NT2/D1 (cell line): ENCODE measurements around the gene GPR4.

ENCODE experiments used
- DNase-seq: peaks from one replicate; pipeline ENCODE4 v3.0.0-alpha.2; 2011; ENCODE audit warnings: low read depth, low spot score
- H3K27me3 ChIP-seq: 2 replicates; pipeline ENCODE4 v1.6.0; 2011; ENCODE audit warnings: mild to moderate bottlenecking; ENCODE audit not compliant: insufficient read length, insufficient read depth
- H3K36me3 ChIP-seq: 2 replicates; pipeline ENCODE4 v1.6.1; 2011; ENCODE audit warnings: mild to moderate bottlenecking, low read length, mixed read lengths; ENCODE audit not compliant: insufficient read depth, insufficient read length
- H3K4me1 ChIP-seq: 2 replicates; pipeline ENCODE4 v1.5.1; 2011; ENCODE audit not compliant: insufficient read depth, insufficient read length
- H3K4me3 ChIP-seq: 2 replicates; pipeline ENCODE4 v1.5.1; 2011; ENCODE audit warnings: low read depth; ENCODE audit not compliant: insufficient read length
- H3K9ac ChIP-seq: 2 replicates; pipeline ENCODE4 v1.6.0; 2011; ENCODE audit warnings: low read depth; ENCODE audit not compliant: insufficient read length
- H3K9me3 ChIP-seq: 2 replicates; pipeline ENCODE4 v1.5.1; 2011; ENCODE audit warnings: mild to moderate bottlenecking, low read length; ENCODE audit not compliant: insufficient read depth
- SUZ12 ChIP-seq: IDR thresholded peaks from 2 replicates; pipeline ENCODE4 v1.6.1; 2011; ENCODE audit not compliant: insufficient read length, insufficient read depth; ENCODE audit errors: extremely low read depth
- YY1 ChIP-seq: IDR thresholded peaks from 2 replicates; pipeline ENCODE4 v1.6.1; 2011; ENCODE audit not compliant: insufficient read length, insufficient read depth
- ZNF274 ChIP-seq: IDR thresholded peaks from 2 replicates; pipeline ENCODE4 v1.6.1; 2011; ENCODE audit warnings: mild to moderate bottlenecking, low read depth, low read length

The GPR4 gene

GRCh38 chr19:45558399-45558878 is 43.6 kb downstream of the GPR4 start:
- peak; percentile 27 for DNase-seq
- H3K27me3 ChIP-seq, result no peaks in the 10 kb centered on the region
- no peaks in the 10 kb centered on the region for H3K9me3 ChIP-seq
- no peak overlapping the region for H3K4me3 ChIP-seq
- H3K4me1 ChIP-seq, result no peaks in the 10 kb centered on the region
- H3K36me3 ChIP-seq, result peaks cover 2% of the 10 kb centered on the region
- H3K9ac ChIP-seq, result no peak overlapping the region
- no peak for TF ChIP-seq SUZ12

- TF ChIP-seq ZNF274 (no peak), YY1 (no peak), SUZ12 (no peak)
- H3K9me3 ChIP-seq, result no peaks in the 10 kb centered on the region
- no peaks in the 10 kb centered on the region for H3K27me3 ChIP-seq
- H3K4me3 ChIP-seq, result no peak overlapping the region
- H3K4me1 ChIP-seq, result no peaks in the 10 kb centered on the region
- H3K36me3 ChIP-seq, result peaks cover 8% of the 10 kb centered on the region
- H3K9ac ChIP-seq, result no peak overlapping the region
- no peak for DNase-seq
These were observed 45.2 kb downstream of the GPR4 start for GRCh38 chr19:45556835-45557234.

DNA sequence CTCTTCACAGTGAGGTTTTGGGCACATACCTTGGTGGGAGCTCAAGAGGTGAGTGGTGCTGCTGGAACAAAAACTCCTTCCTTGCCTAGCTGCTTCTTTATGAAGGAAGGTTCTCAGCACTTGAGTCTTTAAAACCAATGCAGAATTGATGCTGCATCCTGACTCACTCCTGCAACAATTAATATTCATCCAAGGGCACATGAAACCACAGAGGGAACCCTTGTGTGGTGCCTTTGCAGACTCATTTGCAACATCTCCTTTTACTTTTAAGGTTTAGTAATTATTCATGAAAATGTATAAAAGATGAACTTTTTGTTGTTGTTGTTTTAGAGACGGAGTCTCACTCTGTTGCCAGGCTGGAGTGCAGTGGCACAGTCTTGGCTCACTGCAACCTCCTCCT is 47.5 kb downstream of the GPR4 start:
- Histone ChIP-seq H3K4me1 (no peaks in the 10 kb centered on the region), H3K9ac (no peak overlapping the region), H3K27me3 (no peaks in the 10 kb centered on the region), H3K36me3 (peaks cover 8% of the 10 kb centered on the region), H3K9me3 (no peaks in the 10 kb centered on the region), H3K4me3 (no peak overlapping the region)
- DNase-seq, result no peak
- TF ChIP-seq SUZ12, result no peak
- TF ChIP-seq YY1, result no peak
- TF ChIP-seq ZNF274, result no peak

DNA sequence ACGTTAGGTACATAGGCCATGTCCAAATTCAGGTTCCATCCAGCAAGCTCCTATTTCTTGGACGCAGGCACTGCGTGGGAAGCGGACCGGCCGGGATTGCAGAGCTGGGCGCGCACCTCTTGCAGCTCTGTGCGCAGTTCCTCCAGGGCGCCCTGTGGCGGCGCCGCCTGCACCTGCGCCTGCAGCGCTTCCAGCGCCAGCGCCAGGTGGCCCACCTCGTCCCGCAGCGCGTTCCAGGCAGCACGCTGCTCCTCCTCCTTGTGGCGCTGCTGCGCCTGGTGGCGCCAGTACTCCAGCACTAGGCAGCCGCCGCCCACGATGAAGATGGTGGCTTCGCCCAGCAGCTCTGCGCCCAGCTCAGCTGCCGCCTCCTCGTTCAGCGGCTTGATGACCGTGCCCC is 48.5 kb downstream of the GPR4 start:
- H3K4me3 ChIP-seq, result no peak overlapping the region
- H3K27me3 ChIP-seq, result no peaks in the 10 kb centered on the region
- H3K9ac ChIP-seq, result no peak overlapping the region
- H3K4me1 ChIP-seq, result no peaks in the 10 kb centered on the region
- peaks cover 8% of the 10 kb centered on the region for H3K36me3 ChIP-seq
- peaks cover 1% of the 10 kb centered on the region; the same call in 1 of the 2 replicates for H3K9me3 ChIP-seq
- DNase-seq, result no peak
- no peak for TF ChIP-seq YY1
- no peak for TF ChIP-seq ZNF274
- no peak for TF ChIP-seq SUZ12

GRCh38 chr19:45547965-45548609 is 53.9 kb downstream of the GPR4 start:
- H3K36me3 ChIP-seq, result peaks cover 2% of the 10 kb centered on the region
- no peak for TF ChIP-seq SUZ12
- peak; percentile 28 for TF ChIP-seq YY1
- no peak for DNase-seq
- no peak overlapping the region for H3K4me3 ChIP-seq
- H3K27me3 ChIP-seq, result no peaks in the 10 kb centered on the region
- peaks cover 2% of the 10 kb centered on the region for H3K4me1 ChIP-seq
- H3K9me3 ChIP-seq, result peaks cover 7% of the 10 kb centered on the region; the same call in 1 of the 2 replicates
- H3K9ac ChIP-seq, result no peak overlapping the region

GRCh38 chr19:45547211-45547770 is 54.7 kb downstream of the GPR4 start:
- Histone ChIP-seq H3K9me3 (peaks cover 7% of the 10 kb centered on the region; the same call in 1 of the 2 replicates), H3K4me3 (no peak overlapping the region), H3K9ac (no peak overlapping the region), H3K36me3 (no peaks in the 10 kb centered on the region), H3K27me3 (no peaks in the 10 kb centered on the region), H3K4me1 (peaks cover 2% of the 10 kb centered on the region)
- DNase-seq, result no peak
- no peak for TF ChIP-seq SUZ12
- no peak for TF ChIP-seq YY1
- no peak for TF ChIP-seq ZNF274

GRCh38 chr19:45542234-45542668 is 59.8 kb downstream of the GPR4 start:
- TF ChIP-seq YY1, result no peak
- no peak for TF ChIP-seq ZNF274
- no peak for TF ChIP-seq SUZ12
- Histone ChIP-seq H3K9me3 (no peaks in the 10 kb centered on the region), H3K36me3 (no peaks in the 10 kb centered on the region), H3K4me3 (no peak overlapping the region), H3K4me1 (no peaks in the 10 kb centered on the region), H3K27me3 (no peaks in the 10 kb centered on the region), H3K9ac (no peak overlapping the region)
- DNase-seq, result no peak
